Glomerular visceral epithelial cell (primary cell): ENCODE data around the gene VEZT.
"Not testable (repeated sequence)": the region's sequence is repeated elsewhere in the genome, so short reads cannot be mapped to it uniquely, and the experiment has no call there.

Experiments
- DNase-seq: peaks from one replicate; pipeline ENCODE4 v3.0.0-alpha.2; 2016; ENCODE audit errors: extremely low spot score

The VEZT gene

DNA sequence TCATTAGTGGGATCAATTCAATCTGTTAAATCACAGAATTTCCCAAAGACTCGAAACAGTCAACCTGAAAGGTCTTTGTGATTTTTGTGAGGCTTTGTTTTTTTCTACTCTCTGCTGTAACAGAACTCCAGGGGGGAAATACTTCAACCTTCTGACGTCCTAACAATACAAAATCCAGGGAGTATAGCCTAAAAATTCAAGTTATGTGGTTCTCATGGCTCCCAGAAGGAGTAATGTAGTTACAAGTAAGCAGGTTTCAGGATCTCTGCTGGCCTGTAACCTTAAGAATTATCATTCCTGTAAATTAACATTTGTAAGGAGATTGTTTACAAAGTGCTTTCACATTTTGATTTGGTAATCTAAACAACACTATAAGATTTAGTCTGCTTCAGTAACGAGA is 39.9 kb downstream of the VEZT start:
- no peak for DNase-seq

DNA sequence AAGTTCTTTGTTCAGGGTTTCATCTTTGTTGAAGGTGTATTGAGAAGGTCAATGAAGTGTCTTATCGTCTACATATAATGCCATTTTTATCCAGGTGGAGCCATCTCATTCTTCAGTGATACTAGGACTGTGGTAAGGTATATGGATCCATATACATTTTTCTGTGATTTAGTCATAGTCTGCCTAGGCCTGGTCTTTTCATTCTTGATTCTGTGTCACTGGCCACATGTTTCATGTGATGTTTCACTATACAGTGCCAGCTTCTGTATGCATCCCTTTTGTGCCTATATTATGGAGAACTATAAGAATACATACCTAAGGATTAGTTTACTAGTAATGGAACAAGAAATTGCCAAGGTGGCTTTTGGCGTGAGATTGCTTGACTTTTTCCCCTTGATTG is 40.5 kb downstream of the VEZT start:
- DNase-seq: no peak

GRCh38 chr12:95258803-95259202 is 41.2 kb downstream of the VEZT start:
- no peak for DNase-seq

DNA sequence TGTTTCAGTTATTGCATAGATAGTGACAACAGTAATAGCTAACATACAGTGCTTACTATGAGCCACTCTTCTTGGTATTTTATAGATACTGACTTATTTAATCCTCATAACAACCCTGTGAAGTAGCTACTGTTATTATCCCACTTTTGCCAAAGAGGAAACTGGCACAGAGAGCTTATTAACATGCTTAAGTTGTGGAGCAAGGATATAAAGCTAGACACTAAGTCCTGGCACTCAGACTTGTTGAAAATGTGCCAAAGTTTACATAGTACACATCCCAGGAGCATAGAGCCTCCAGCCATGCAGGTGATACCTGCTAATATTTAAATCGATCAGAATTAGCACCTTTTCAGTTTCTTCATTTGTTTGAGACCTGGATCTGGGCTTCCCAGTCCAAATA is 41.8 kb downstream of the VEZT start:
- DNase-seq: no peak

GRCh38 chr12:95261109-95261508 is 43.5 kb downstream of the VEZT start:
- no peak for DNase-seq

DNA sequence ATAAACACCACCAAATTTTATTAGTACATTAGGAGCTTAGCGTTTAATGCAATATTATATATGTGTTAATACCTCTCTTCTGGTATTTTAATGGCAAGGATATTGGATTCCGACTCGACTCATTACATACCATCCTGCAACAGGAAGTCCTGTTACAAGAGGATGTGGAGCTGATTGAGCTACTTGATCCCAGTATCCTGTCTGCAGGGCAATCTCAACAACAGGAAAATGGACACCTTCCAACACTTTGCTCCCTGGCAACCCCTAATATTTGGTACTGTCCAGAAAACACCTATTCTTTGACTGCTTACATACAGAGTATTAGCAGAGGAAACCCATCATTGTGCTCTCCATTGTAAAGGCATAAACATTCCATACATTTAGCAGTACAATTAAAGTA is 45.2 kb downstream of the VEZT start:
- peak; percentile 1 for DNase-seq

GRCh38 chr12:95265765-95266164 is 48.2 kb downstream of the VEZT start:
- no peak for DNase-seq

- no peak for DNase-seq
These were observed 48.6 kb downstream of the VEZT start for GRCh38 chr12:95266254-95266653.

DNA sequence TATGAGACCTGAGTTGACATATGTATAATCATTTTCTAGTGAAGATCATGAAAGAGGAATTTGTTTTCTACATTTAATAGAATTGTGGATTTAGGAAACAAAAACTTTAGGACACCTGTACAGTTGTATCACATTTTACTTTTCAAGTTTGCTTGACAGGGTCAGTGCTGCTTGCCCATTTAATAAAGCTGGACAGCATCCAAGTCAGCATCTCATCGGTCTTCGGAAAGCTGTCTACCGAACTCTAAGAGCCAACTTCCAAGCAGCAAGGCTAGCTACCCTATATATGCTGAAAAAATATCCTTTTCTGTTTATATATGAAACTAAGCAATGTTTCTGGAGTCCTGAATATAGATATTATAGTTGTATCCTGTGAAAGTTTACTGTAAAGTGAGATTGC is 52.3 kb downstream of the VEZT start:
- DNase-seq: no peak

DNA sequence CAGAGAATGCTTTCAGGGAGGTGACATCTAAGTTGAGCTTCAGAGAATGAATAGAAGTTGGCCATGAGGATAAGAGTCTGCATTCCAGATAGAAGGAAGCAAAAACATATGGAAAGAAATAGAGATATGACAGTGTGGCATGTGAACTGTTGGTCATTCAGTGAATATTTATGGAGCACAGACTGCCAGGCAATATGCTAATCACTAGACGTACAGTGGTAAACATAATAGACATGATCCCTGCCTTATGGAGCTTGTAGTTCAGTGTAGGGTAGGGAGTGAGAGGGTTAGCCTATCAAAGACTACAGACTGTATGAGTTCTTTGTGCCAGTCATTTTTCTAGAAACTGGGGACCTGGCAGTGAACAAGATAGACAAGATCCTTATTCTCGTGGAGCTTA is 53.9 kb downstream of the VEZT start:
- DNase-seq: no peak

DNA sequence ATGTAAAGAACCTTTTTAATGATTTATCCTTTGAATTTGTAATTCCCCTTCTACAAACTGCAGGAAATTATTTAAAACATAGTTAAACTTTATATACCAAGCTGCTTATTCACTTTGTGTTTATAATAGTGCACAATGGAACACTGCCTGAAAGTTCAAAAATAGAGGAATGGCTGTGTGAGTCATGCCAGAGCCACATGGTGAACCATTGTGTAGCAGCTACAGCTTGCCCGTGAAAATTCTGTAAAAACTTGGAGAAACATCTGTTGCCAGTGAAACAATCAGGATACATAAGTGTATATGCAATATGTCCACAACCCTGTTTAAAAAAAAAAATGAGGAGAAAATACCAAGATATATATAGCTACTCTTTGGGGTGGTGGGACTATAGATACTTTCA is 59.5 kb downstream of the VEZT start:
- DNase-seq: no peak

DNA sequence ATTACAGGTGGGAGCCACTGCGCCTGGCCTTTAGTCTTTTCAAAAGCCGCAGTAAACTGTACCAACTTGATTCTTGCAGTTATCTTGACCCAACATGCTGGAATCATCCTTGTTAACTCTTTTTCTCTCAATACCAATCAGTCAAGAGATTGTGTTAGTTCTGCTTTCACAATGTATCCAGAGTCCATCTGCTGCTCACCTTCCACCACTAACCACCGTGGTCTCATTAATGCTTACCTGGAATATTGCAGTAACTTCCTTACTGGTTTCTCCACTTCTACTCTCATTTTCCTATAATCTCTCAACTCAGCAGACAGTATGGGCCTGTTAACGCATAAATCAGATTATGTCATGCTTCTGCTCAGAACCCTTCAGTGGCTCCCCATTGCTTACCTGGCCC is 62.2 kb downstream of the VEZT start:
- DNase-seq: no peak

DNA sequence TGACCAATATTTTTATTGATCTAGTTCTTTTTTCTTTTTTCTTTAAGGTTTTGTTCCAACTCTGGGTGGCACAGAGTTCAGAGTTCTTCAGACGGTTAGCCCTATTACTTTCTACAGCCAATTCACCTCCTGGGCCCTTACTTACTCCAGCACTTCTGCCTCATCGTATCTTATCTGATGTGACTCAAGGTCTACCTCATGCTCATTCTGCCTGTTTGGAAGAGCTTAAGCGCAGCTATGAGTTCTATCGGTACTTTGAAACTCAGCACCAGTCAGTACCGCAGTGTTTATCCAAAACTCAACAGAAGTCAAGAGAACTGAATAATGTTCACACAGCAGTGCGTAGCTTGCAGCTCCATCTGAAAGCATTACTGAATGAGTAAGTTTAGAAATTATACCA is 64.7 kb downstream of the VEZT start:
- no peak for DNase-seq

DNA sequence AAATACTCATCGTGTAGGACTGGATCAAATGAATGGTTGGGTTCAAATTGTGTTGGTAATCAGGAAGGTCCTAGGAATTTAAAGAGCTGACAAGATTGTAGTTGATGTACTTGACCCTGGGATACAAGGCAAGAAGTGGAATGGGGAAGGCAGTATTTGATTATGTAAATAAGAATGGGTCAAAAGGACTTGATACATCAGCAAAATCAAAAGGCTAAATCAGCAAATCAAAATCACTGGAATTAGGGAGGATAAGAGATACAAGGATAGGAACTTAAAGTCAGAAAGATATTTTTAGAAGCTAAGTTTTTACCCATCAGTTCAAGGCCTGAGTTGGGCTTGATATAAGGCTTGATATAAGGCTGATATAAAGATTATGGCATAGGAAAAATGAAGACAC is 65.8 kb downstream of the VEZT start:
- no peak for DNase-seq

DNA sequence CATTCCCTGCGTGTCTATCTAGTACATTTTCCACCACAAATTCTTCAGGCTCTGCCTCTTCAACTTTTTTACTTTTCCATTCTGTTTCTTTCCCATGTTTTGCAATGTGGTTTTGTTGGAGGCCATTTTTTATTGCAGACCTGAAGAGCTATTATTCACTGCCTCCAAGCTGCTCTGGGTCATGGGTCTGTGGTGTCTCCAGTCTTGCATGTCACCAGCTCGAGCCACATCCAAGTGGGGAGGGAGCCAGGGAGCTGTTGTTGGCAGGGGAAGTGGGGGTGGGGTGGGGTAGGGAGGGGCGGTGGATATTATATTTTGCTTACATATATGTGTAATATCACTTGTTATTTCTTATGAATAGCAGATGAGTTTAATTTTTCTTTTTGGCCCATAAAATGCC is 69.1 kb downstream of the VEZT start:
- peak; percentile 50 for DNase-seq

- no peak for DNase-seq
These were observed 73.9 kb downstream of the VEZT start for GRCh38 chr12:95291501-95291900.

- DNase-seq: no peak
These were observed 81.3 kb downstream of the VEZT start for GRCh38 chr12:95298916-95299315.

GRCh38 chr12:95300286-95300685 is 82.7 kb downstream of the VEZT start:
- no peak for DNase-seq

DNA sequence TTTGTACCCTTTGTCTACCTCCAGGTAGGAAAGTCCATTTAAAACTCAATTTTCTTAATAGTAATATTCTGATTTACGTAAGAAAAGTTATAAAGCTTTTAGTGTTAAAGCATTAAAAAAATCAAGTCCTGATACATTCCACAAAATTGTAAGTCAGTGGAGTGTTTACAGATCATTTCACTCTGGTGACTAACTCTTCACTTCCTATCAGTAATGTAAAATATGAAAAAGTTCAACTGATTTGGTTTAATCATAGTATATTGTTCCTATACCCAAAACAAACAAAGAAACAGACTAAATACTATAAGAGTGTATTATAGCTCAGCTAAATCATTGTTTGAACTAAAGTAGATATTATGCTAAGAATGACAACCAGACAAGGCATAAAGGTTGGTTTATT is 85.9 kb downstream of the VEZT start:
- no peak for DNase-seq

- no peak for DNase-seq
These were observed 87.1 kb downstream of the VEZT start for GRCh38 chr12:95304673-95305198.

- DNase-seq: no peak
These were observed 95.0 kb downstream of the VEZT start for GRCh38 chr12:95312656-95313055.

DNA sequence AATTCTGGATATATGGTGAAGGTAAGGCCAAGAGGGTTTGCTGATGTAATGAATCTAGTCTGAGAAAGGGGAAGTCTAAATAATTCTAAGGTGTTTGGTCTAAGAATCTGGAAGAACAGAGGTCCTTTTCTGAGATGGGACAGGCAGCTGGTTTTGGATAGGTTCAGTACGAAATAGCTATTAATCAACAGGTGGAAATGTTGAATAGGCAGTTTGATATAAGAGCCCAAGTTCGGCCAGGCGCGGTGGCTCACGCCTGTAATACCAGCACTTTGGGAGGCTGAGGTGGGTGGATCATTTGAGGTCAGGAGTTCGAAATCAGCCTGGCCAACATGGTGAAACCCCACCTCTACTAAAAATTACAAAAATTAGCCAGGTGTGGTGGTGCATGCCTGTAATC is 97.1 kb downstream of the VEZT start:
- not testable (repeated sequence) for DNase-seq

- DNase-seq: no peak
These were observed 99.2 kb downstream of the VEZT start for GRCh38 chr12:95316798-95317197.

DNA sequence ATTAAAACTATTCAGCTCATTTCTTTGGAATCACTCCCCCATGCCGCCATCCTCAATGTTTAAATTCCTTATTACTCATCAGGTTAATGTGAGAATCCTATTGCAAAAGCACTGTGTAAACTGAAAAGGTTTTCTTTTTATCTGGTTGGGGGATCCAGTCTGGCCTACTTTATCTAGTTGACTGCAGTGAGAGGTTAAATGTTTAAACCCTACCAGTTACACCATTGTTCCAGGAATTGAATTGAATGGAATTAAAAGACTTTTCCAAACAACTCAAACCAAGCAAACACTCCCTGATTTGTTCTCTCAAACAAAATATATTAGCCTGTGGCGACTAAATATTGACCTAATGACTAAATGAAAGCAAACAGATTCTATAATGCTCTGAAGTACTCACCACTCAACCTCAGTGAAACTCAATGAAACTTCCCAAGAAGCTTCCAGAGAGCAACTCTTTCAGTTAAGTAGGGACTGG is 100.5 kb downstream of the VEZT start:
- peak; percentile 16 for DNase-seq
